GM23338 (cell line): ENCODE results near the gene ULK2. TPM values are rescaled to one million over a fixed set of nuclear protein-coding genes. Genes with fewer than 3 reads are reported as not detected.

Experiments used
- ATAC-seq: fragments of 200-7000 bp; cut with Tn5 transposase; 3 replicates; pipeline ENCODE4 v1.9.1; 2020
- DNase-seq: peaks from one replicate; pipeline ENCODE4 v3.0.0-alpha.2; 2015; ENCODE audit warnings: low spot score
- H2AFZ ChIP-seq: fragments of 200-600 bp; sonication (generic); 2 replicates; pipeline ENCODE4 v1.8.0; 2016; ENCODE audit warnings: antibody characterized with exemption, mild to moderate bottlenecking, moderate library complexity
- H3F3A ChIP-seq: fragments of 200-600 bp; sonication (generic); replicated peaks from 2 replicates; pipeline ENCODE4 v1.8.0; 2017; ENCODE audit warnings: antibody characterized with exemption, mixed run types, low read depth
- H3K27ac ChIP-seq: fragments of 200-600 bp; sonication (generic); 2 replicates; pipeline ENCODE4 v1.6.1; 2016; ENCODE audit warnings: low read depth
- H3K27me3 ChIP-seq: fragments of 200-600 bp; sonication (generic); 2 replicates; pipeline ENCODE4 v1.8.0; 2016; ENCODE audit warnings: mild to moderate bottlenecking, mixed run types, moderate library complexity; ENCODE audit not compliant: insufficient read depth
- H3K36me3 ChIP-seq: fragments of 200-600 bp; sonication (generic); 2 replicates; pipeline ENCODE4 v1.8.0; 2016; ENCODE audit warnings: mild to moderate bottlenecking; ENCODE audit not compliant: insufficient read depth
- H3K4me1 ChIP-seq: fragments of 200-600 bp; sonication (generic); 2 replicates; pipeline ENCODE4 v1.8.0; 2016; ENCODE audit warnings: mild to moderate bottlenecking, moderate library complexity; ENCODE audit not compliant: insufficient read depth
- H3K4me2 ChIP-seq: fragments of 200-600 bp; sonication (generic); 2 replicates; pipeline ENCODE4 v1.7.1; 2017; ENCODE audit warnings: mixed run types
- H3K4me3 ChIP-seq: fragments of 200-600 bp; sonication (generic); 2 replicates; pipeline ENCODE4 v1.6.1; 2016; ENCODE audit warnings: mixed run types
- H3K79me2 ChIP-seq: fragments of 200-600 bp; sonication (generic); replicated peaks from 2 replicates; pipeline ENCODE4 v1.8.0; 2017; ENCODE audit warnings: mild to moderate bottlenecking; ENCODE audit not compliant: insufficient read depth
- H3K9me2 ChIP-seq: fragments of 200-600 bp; sonication (generic); 2 replicates; pipeline ENCODE4 v1.8.0; 2017; ENCODE audit not compliant: insufficient read depth
- H4K20me1 ChIP-seq: fragments of 200-600 bp; sonication (generic); replicated peaks from 2 replicates; pipeline ENCODE4 v1.8.0; 2017; ENCODE audit warnings: mild to moderate bottlenecking; ENCODE audit not compliant: insufficient read depth
- H3K27ac Mint-ChIP-seq: 2 replicates; pipeline ENCODE4 v1.8.0; 2020; ENCODE audit warnings: inconsistent platforms, mild to moderate bottlenecking, moderate library complexity, mixed read lengths
- H3K27me3 Mint-ChIP-seq: 3 replicates; pipeline ENCODE4 v1.8.0; 2022; ENCODE audit warnings: low read depth, mild to moderate bottlenecking, moderate library complexity, mixed read lengths, inconsistent platforms; ENCODE audit not compliant: insufficient read depth, poor library complexity
- H3K36me3 Mint-ChIP-seq: 3 replicates; pipeline ENCODE4 v1.8.0; 2021; ENCODE audit warnings: low read depth, mild to moderate bottlenecking, inconsistent platforms, moderate library complexity, mixed read lengths
- H3K4me1 Mint-ChIP-seq: 3 replicates; pipeline ENCODE4 v1.8.0; 2020; ENCODE audit warnings: mild to moderate bottlenecking, inconsistent platforms, mixed read lengths
- H3K4me3 Mint-ChIP-seq: 3 replicates; pipeline ENCODE4 v1.8.0; 2021; ENCODE audit warnings: moderate library complexity, mild to moderate bottlenecking, inconsistent platforms, mixed read lengths
- H3K9me3 Mint-ChIP-seq: 3 replicates; pipeline ENCODE4 v1.8.0; 2020; ENCODE audit warnings: moderate library complexity, mild to moderate bottlenecking, inconsistent platforms, mixed read lengths
- CREB1 ChIP-seq: fragments of 250-450 bp; sonication (Bioruptor Pico); IDR thresholded peaks from 2 replicates; pipeline ENCODE4 v1.5.0; 2020; ENCODE audit warnings: low read depth, mild to moderate bottlenecking, moderate library complexity
- CTCF ChIP-seq, 2 experiments: fragments of 200-600 bp in 1 of 2; sonication (generic) in 1 of 2; conservative IDR thresholded peaks; 2 replicates each; pipeline versions ENCODE4 v1.5.1 to v1.6.1; 2016 to 2017; ENCODE audit warnings: antibody characterized with exemption in 2 of 2, low read depth in 2 of 2, mild to moderate bottlenecking in 2 of 2, moderate library complexity in 1 of 2
- EZH2 ChIP-seq: fragments of 200-600 bp; sonication (generic); IDR thresholded peaks from one replicate; pipeline ENCODE4 v1.8.0; 2017; ENCODE audit warnings: antibody characterized with exemption, mild to moderate bottlenecking, low read depth; ENCODE audit not compliant: unreplicated experiment
- EZH2phosphoT487 ChIP-seq: fragments of 200-600 bp; sonication (generic); IDR thresholded peaks from one replicate; pipeline ENCODE4 v1.8.1; 2018; ENCODE audit warnings: antibody characterized with exemption; ENCODE audit not compliant: unreplicated experiment
- JUNB ChIP-seq: IDR thresholded peaks from one replicate; pipeline ENCODE4 v1.6.1; 2016; ENCODE audit warnings: antibody characterized with exemption; ENCODE audit not compliant: unreplicated experiment
- NANOG ChIP-seq: IDR thresholded peaks from 2 replicates; pipeline ENCODE4 v1.6.1; 2016; ENCODE audit warnings: antibody characterized with exemption, borderline replicate concordance
- POLR2AphosphoS5 ChIP-seq: IDR thresholded peaks from 2 replicates; pipeline ENCODE4 v1.6.1; 2016; ENCODE audit warnings: antibody characterized with exemption, low read depth
- STAT1 ChIP-seq: IDR thresholded peaks from one replicate; pipeline ENCODE4 v1.6.1; 2016; ENCODE audit warnings: antibody characterized with exemption; ENCODE audit not compliant: unreplicated experiment
- ZNF114 ChIP-seq: fragments of 250-450 bp; sonication (Bioruptor Pico); IDR thresholded peaks from 2 replicates; pipeline ENCODE4 v1.5.0; 2020; ENCODE audit warnings: mild to moderate bottlenecking, moderate library complexity
- polyA plus RNA-seq: library from polyadenylated mRNA; unstranded; fragments of >200 nt; fragmentation: Nextera tagmentation; extraction: Ambion mirVana; gene quantifications from 2 replicates; pipeline ENCODE4 v1.2.1, GENCODE V29; 2016
- total RNA-seq: library from RNA; depleted of rRNA; stranded (reverse); fragments of >200 nt; shearing (Covaris generic); gene quantifications from 2 replicates; pipeline ENCODE4 v1.2.3, GENCODE V29; 2014
- TF ChIP-seq, protein P1 (sequence below): fragments of 250-450 bp; sonication (Bioruptor Pico); IDR thresholded peaks from 2 replicates; pipeline ENCODE4 v1.5.0; 2020; ENCODE audit warnings: mild to moderate bottlenecking, moderate library complexity
- TF ChIP-seq, protein P2 (sequence below): IDR thresholded peaks from 2 replicates; pipeline ENCODE4 v1.6.1; 2016; ENCODE audit warnings: antibody characterized with exemption
- TF ChIP-seq, protein P3 (sequence below): IDR thresholded peaks from one replicate; pipeline ENCODE4 v1.6.1; 2018; ENCODE audit warnings: antibody characterized with exemption; ENCODE audit not compliant: unreplicated experiment

ULK2 gene
- total and polyA plus RNA-seq, 2 experiments from 2014 or later: 1.6 to 3.0 TPM

- no peaks in the 10 kb centered on the region for H3K9me3 Mint-ChIP-seq
- H3K27me3 Mint-ChIP-seq: peaks cover 7% of the 10 kb centered on the region
- H3F3A ChIP-seq: no peaks in the 10 kb centered on the region
- peaks cover 15% of the 10 kb centered on the region for H3K4me1 Mint-ChIP-seq
- no peak overlapping the region for H3K4me3 ChIP-seq
- H3K4me2 ChIP-seq: no peak overlapping the region
- H2AFZ ChIP-seq: no peak overlapping the region
- no peak for ATAC-seq
- no peaks in the 10 kb centered on the region for H3K36me3 ChIP-seq
- no peaks in the 10 kb centered on the region for H3K79me2 ChIP-seq
- H3K9me2 ChIP-seq: no peaks in the 10 kb centered on the region
- no peaks in the 10 kb centered on the region for H4K20me1 ChIP-seq
- H3K27me3 ChIP-seq: 0 out of 2 replicates have a peak, but pooled peaks cover under 1% of the 10 kb centered on the region
- no peak overlapping the region for H3K4me3 Mint-ChIP-seq
- peaks cover 6% of the 10 kb centered on the region; the same call in 1 of the 2 replicates for H3K4me1 ChIP-seq
- H3K27ac Mint-ChIP-seq: no peak overlapping the region
- TF ChIP-seq POLR2AphosphoS5: no peak
- no peak for TF ChIP-seq STAT1
- no peak for TF ChIP-seq CREB1 (CRISPR knock-in tag)
- TF ChIP-seq EZH2phosphoT487: no peak
- TF ChIP-seq, protein P1, sequence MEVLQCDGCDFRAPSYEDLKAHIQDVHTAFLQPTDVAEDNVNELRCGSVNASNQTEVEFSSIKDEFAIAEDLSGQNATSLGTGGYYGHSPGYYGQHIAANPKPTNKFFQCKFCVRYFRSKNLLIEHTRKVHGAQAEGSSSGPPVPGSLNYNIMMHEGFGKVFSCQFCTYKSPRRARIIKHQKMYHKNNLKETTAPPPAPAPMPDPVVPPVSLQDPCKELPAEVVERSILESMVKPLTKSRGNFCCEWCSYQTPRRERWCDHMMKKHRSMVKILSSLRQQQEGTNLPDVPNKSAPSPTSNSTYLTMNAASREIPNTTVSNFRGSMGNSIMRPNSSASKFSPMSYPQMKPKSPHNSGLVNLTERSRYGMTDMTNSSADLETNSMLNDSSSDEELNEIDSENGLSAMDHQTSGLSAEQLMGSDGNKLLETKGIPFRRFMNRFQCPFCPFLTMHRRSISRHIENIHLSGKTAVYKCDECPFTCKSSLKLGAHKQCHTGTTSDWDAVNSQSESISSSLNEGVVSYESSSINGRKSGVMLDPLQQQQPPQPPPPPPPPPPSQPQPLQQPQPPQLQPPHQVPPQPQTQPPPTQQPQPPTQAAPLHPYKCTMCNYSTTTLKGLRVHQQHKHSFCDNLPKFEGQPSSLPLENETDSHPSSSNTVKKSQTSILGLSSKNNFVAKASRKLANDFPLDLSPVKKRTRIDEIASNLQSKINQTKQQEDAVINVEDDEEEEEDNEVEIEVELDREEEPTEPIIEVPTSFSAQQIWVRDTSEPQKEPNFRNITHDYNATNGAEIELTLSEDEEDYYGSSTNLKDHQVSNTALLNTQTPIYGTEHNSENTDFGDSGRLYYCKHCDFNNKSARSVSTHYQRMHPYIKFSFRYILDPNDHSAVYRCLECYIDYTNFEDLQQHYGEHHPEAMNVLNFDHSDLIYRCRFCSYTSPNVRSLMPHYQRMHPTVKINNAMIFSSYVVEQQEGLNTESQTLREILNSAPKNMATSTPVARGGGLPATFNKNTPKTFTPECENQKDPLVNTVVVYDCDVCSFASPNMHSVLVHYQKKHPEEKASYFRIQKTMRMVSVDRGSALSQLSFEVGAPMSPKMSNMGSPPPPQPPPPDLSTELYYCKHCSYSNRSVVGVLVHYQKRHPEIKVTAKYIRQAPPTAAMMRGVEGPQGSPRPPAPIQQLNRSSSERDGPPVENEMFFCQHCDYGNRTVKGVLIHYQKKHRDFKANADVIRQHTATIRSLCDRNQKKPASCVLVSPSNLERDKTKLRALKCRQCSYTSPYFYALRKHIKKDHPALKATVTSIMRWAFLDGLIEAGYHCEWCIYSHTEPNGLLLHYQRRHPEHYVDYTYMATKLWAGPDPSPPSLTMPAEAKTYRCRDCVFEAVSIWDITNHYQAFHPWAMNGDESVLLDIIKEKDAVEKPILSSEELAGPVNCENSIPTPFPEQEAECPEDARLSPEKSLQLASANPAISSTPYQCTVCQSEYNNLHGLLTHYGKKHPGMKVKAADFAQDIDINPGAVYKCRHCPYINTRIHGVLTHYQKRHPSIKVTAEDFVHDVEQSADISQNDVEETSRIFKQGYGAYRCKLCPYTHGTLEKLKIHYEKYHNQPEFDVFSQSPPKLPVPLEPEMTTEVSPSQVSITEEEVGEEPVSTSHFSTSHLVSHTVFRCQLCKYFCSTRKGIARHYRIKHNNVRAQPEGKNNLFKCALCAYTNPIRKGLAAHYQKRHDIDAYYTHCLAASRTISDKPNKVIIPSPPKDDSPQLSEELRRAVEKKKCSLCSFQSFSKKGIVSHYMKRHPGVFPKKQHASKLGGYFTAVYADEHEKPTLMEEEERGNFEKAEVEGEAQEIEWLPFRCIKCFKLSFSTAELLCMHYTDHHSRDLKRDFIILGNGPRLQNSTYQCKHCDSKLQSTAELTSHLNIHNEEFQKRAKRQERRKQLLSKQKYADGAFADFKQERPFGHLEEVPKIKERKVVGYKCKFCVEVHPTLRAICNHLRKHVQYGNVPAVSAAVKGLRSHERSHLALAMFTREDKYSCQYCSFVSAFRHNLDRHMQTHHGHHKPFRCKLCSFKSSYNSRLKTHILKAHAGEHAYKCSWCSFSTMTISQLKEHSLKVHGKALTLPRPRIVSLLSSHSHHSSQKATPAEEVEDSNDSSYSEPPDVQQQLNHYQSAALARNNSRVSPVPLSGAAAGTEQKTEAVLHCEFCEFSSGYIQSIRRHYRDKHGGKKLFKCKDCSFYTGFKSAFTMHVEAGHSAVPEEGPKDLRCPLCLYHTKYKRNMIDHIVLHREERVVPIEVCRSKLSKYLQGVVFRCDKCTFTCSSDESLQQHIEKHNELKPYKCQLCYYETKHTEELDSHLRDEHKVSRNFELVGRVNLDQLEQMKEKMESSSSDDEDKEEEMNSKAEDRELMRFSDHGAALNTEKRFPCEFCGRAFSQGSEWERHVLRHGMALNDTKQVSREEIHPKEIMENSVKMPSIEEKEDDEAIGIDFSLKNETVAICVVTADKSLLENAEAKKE: no peak
- no peak for TF ChIP-seq ZNF114
- no peak for TF ChIP-seq JUNB
- no peak for TF ChIP-seq CTCF (conservative IDR thresholded peaks at IDR 0.05; ENCODE audit: low read depth in 2 of 2)
- no peak for TF ChIP-seq EZH2
- TF ChIP-seq, protein P2, sequence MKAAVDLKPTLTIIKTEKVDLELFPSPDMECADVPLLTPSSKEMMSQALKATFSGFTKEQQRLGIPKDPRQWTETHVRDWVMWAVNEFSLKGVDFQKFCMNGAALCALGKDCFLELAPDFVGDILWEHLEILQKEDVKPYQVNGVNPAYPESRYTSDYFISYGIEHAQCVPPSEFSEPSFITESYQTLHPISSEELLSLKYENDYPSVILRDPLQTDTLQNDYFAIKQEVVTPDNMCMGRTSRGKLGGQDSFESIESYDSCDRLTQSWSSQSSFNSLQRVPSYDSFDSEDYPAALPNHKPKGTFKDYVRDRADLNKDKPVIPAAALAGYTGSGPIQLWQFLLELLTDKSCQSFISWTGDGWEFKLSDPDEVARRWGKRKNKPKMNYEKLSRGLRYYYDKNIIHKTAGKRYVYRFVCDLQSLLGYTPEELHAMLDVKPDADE: no peak
- TF ChIP-seq, protein P3, sequence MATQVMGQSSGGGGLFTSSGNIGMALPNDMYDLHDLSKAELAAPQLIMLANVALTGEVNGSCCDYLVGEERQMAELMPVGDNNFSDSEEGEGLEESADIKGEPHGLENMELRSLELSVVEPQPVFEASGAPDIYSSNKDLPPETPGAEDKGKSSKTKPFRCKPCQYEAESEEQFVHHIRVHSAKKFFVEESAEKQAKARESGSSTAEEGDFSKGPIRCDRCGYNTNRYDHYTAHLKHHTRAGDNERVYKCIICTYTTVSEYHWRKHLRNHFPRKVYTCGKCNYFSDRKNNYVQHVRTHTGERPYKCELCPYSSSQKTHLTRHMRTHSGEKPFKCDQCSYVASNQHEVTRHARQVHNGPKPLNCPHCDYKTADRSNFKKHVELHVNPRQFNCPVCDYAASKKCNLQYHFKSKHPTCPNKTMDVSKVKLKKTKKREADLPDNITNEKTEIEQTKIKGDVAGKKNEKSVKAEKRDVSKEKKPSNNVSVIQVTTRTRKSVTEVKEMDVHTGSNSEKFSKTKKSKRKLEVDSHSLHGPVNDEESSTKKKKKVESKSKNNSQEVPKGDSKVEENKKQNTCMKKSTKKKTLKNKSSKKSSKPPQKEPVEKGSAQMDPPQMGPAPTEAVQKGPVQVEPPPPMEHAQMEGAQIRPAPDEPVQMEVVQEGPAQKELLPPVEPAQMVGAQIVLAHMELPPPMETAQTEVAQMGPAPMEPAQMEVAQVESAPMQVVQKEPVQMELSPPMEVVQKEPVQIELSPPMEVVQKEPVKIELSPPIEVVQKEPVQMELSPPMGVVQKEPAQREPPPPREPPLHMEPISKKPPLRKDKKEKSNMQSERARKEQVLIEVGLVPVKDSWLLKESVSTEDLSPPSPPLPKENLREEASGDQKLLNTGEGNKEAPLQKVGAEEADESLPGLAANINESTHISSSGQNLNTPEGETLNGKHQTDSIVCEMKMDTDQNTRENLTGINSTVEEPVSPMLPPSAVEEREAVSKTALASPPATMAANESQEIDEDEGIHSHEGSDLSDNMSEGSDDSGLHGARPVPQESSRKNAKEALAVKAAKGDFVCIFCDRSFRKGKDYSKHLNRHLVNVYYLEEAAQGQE: no peak
- TF ChIP-seq NANOG: no peak
- DNase-seq: no peak
- no peaks in the 10 kb centered on the region for H3K36me3 Mint-ChIP-seq
- H3K27ac ChIP-seq: no peak overlapping the region
These were observed 116.9 kb downstream of the ULK2 start for GRCh38 chr17:19750835-19751234.
